ENCODE results near the gene HTR1A.

DNA sequence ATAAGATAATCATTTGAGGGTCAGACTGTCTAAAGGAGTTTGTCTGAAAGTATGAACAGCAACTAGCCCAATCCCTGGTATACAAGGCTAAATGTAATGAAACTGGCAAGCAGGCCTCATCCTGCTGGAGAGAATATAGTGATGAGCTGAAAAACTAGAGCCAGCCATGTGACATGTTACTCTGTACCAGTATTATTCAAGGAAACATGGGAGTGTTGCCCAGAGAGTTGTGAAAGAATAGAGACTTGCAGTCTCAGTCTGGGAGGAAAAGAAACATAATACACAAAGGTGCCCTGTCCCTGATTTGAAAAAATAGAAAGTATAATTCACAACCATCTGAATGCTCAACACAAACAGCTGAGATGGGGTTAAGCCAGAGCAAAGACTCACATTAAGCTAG lies 37.9 kb upstream of the HTR1A start:
- TF ChIP-seq EZH2 (IDR thresholded peaks at IDR 0.05; ENCODE audit: insufficient read depth, poor library complexity, severe bottlenecking) (no peak), EZH2phosphoT487 (IDR thresholded peaks at IDR 0.05; ENCODE audit: insufficient read depth, low read depth) (no peak)
